ENCODE results near the gene ATP11A. TPM values are rescaled to one million over a fixed set of nuclear protein-coding genes. Genes with fewer than 3 reads are reported as not detected.

ATP11A gene
- total RNA-seq, 1 experiment from 2014 or later, result 65.3 TPM

- Histone ChIP-seq H3K4me1 (ENCODE audit: insufficient read depth, low read length) (peaks cover 3% of the 10 kb centered on the region; the same call in 1 of the 2 replicates), H3K23ac (ENCODE audit: insufficient read length, low read depth, low read length) (no peak overlapping the region), H3K27ac (ENCODE audit: insufficient read length, low read depth, low read length) (no peak overlapping the region), H3K14ac (ENCODE audit: insufficient read depth, low read length) (no peak overlapping the region; the same call in 1 of the 2 replicates), H2AFZ (ENCODE audit: low read length) (no peak overlapping the region), H4K20me1 (ENCODE audit: control insufficient read depth, insufficient read depth, insufficient read length) (peaks cover 3% of the 10 kb centered on the region), H3K9ac (ENCODE audit: extremely low read depth, insufficient read length, low read length) (no peak overlapping the region), H3T11ph (ENCODE audit: low read length) (no peak overlapping the region), H3K9me3 (ENCODE audit: control insufficient read depth, low read depth, low read length) (no peaks in the 10 kb centered on the region), H4K5ac (ENCODE audit: insufficient read length, low read depth, low read length) (no peak overlapping the region), H3K56ac (ENCODE audit: insufficient read length, low read depth, low read length) (no peak overlapping the region), H2BK15ac (ENCODE audit: low read depth, low read length) (no peak overlapping the region), H2AK5ac (ENCODE audit: insufficient read length, low read length) (no peak overlapping the region), H4K91ac (ENCODE audit: insufficient read length, low read depth, low read length) (no peak overlapping the region), H3K4me2 (ENCODE audit: insufficient read depth, insufficient read length, low read length) (no peak overlapping the region), H4K8ac (replicated peaks; ENCODE audit: insufficient read length, low read depth, low read length) (no peak overlapping the region), H3K4ac (ENCODE audit: low read depth, low read length) (no peak overlapping the region), H2BK12ac (ENCODE audit: insufficient read length, low read depth, low read length) (no peak overlapping the region), H3K79me1 (ENCODE audit: insufficient read depth, low read depth, low read length, poor library complexity, severe bottlenecking) (peaks cover 5% of the 10 kb centered on the region), H3K23me2 (ENCODE audit: insufficient read length, low read depth, low read length, poor library complexity, severe bottlenecking) (no peaks in the 10 kb centered on the region), H3K18ac (ENCODE audit: insufficient read length, low read depth, low read length) (no peak overlapping the region), H2BK20ac (ENCODE audit: low read depth, low read length, poor library complexity, severe bottlenecking) (no peak overlapping the region), H2BK5ac (ENCODE audit: insufficient read length, low read length) (no peak overlapping the region), H3K27me3 (ENCODE audit: insufficient read depth, low read length) (no peaks in the 10 kb centered on the region), H3K79me2 (ENCODE audit: insufficient read depth, low read length) (peaks cover 18% of the 10 kb centered on the region; the same call in 1 of the 2 replicates), H2BK120ac (ENCODE audit: low read depth, low read length, poor library complexity, severe bottlenecking) (no peak overlapping the region)
- H3K27me3 Mint-ChIP-seq (ENCODE audit: low read depth), result peaks cover 3% of the 10 kb centered on the region
- peak; percentile 22 for DNase-seq
- no CpG with 5 or more reads among the region's 34 CpGs for WGBS (ENCODE audit: extremely low coverage, insufficient read length, low lambda C conversion rate)
- TF ChIP-seq CTCF (conservative IDR thresholded peaks at IDR 0.05), result no peak
- H3K9me3 Mint-ChIP-seq, result no peaks in the 10 kb centered on the region
- peak overlapping the region; percentile 50 to 53 (median 52); a peak in 2 of 7 replicates for H3K27ac Mint-ChIP-seq
- peaks cover 0 to 14% (median 1%) of the 10 kb centered on the region in 3 experiments; a peak in 6 of 7 replicates for H3K36me3 Mint-ChIP-seq (ENCODE audit: insufficient read depth in 1 of 3, low read depth in 3 of 3)
- H3K4me1 Mint-ChIP-seq, result peaks cover 35 to 56% of the 10 kb centered on the region in 2 experiments
- no peak overlapping the region; a peak in 1 of 5 replicates for H3K4me3 Mint-ChIP-seq
Measured at GRCh38 chr13:112696869-112697465, 7.1 kb downstream of the ATP11A start.

Measured in H9 (cell line).